Neural cell (in vitro differentiated cells): Measurements from ENCODE around the gene GPAT3. TPM values are rescaled to one million over a fixed set of nuclear protein-coding genes. Genes with fewer than 3 reads are reported as not detected.
A peak's percentile ranks its signal among the peaks of the same experiment; 100 is the strongest.

Source experiments
- H2AFZ ChIP-seq: fragments of 200-600, 300-800 bp; sonication (generic), shearing (Covaris generic); 2 replicates; pipeline ENCODE4 v1.6.0; 2014; ENCODE audit warnings: low read depth, mild to moderate bottlenecking, antibody characterized with exemption, low read length, moderate library complexity
- H3F3A ChIP-seq: fragments of 200-600 bp; shearing (Covaris generic); 2 replicates; pipeline ENCODE4 v1.6.1; 2016; ENCODE audit warnings: mild to moderate bottlenecking, moderate library complexity, mixed read lengths, antibody characterized with exemption, low read length; ENCODE audit not compliant: insufficient read depth, poor library complexity, severe bottlenecking
- H3K27ac ChIP-seq: fragments of 200-600, 300-800 bp; sonication (generic), shearing (Covaris generic); 2 replicates; pipeline ENCODE4 v1.5.1; 2014; ENCODE audit warnings: mild to moderate bottlenecking, low read length, moderate library complexity
- H3K27me3 ChIP-seq: fragments of 300-800, 200-600 bp; sonication (generic), shearing (Covaris generic); 2 replicates; pipeline ENCODE4 v1.6.0; 2014; ENCODE audit warnings: mild to moderate bottlenecking, low read depth, low read length, moderate library complexity; ENCODE audit not compliant: insufficient read depth
- H3K36me3 ChIP-seq: fragments of 300-800, 200-600 bp; sonication (generic), shearing (Covaris generic); 2 replicates; pipeline ENCODE4 v1.5.1; 2014; ENCODE audit warnings: mild to moderate bottlenecking, antibody characterized with exemption, low read length, moderate library complexity; ENCODE audit not compliant: insufficient read depth
- H3K4me2 ChIP-seq: fragments of 300-800, 200-600 bp; sonication (generic), shearing (Covaris generic); 2 replicates; pipeline ENCODE4 v1.6.0; 2014; ENCODE audit warnings: mild to moderate bottlenecking, low read length
- H3K4me3 ChIP-seq: fragments of 300-800, 200-600 bp; sonication (generic), shearing (Covaris generic); 2 replicates; pipeline ENCODE4 v1.5.1; 2014; ENCODE audit warnings: mild to moderate bottlenecking, low read length, moderate library complexity
- H3K79me2 ChIP-seq: fragments of 200-600 bp; shearing (Covaris generic); replicated peaks from 2 replicates; pipeline ENCODE4 v1.6.0; 2014; ENCODE audit warnings: mild to moderate bottlenecking, low read length, moderate library complexity; ENCODE audit not compliant: insufficient read depth
- H3K9ac ChIP-seq: fragments of 300-800, 200-600 bp; sonication (generic), shearing (Covaris generic); 2 replicates; pipeline ENCODE4 v1.6.1; 2016; ENCODE audit warnings: mild to moderate bottlenecking, low read length, mixed read lengths
- H3K9me2 ChIP-seq: fragments of 200-600 bp; shearing (Covaris generic); 2 replicates; pipeline ENCODE4 v1.6.1; 2016; ENCODE audit warnings: mild to moderate bottlenecking, low read length, mixed read lengths; ENCODE audit not compliant: insufficient read depth
- H3K9me3 ChIP-seq: fragments of 200-600, 300-800 bp; sonication (generic), shearing (Covaris generic); 2 replicates; pipeline ENCODE4 v1.6.1; 2016; ENCODE audit warnings: mild to moderate bottlenecking, mixed run types, low read length, moderate library complexity, mixed read lengths
- H4K20me1 ChIP-seq: fragments of 200-600 bp; shearing (Covaris generic); 2 replicates; pipeline ENCODE4 v1.6.1; 2016; ENCODE audit warnings: mild to moderate bottlenecking, mixed run types; ENCODE audit not compliant: insufficient read depth
- EP300 ChIP-seq: fragments of 450-650 bp; conservative IDR thresholded peaks from 2 replicates; pipeline ENCODE4 v1.6.1; 2014; ENCODE audit warnings: antibody characterized with exemption, mild to moderate bottlenecking, moderate library complexity; ENCODE audit not compliant: poor library complexity, severe bottlenecking
- EZH2 ChIP-seq: fragments of 200-600, 300-800 bp; shearing (Covaris generic), sonication (generic); IDR thresholded peaks from 2 replicates; pipeline ENCODE4 v1.6.1; 2014; ENCODE audit warnings: antibody characterized with exemption, low read length, borderline replicate concordance, mild to moderate bottlenecking; ENCODE audit not compliant: insufficient read depth, poor library complexity, severe bottlenecking
- MXI1 ChIP-seq: fragments of 450-650 bp; conservative IDR thresholded peaks from 2 replicates; pipeline ENCODE4 v1.6.1; 2014; ENCODE audit warnings: antibody characterized with exemption, mild to moderate bottlenecking; ENCODE audit not compliant: poor library complexity, severe bottlenecking
- POLR2AphosphoS5 ChIP-seq: IDR thresholded peaks from 2 replicates; pipeline ENCODE4 v1.6.1; 2012
- RAD21 ChIP-seq: fragments of 450-650 bp; conservative IDR thresholded peaks from 2 replicates; pipeline ENCODE4 v1.6.1; 2014; ENCODE audit warnings: antibody characterized with exemption, mild to moderate bottlenecking, moderate library complexity
- SMC3 ChIP-seq: fragments of 450-650 bp; conservative IDR thresholded peaks from 2 replicates; pipeline ENCODE4 v1.6.1; 2014; ENCODE audit warnings: antibody characterized with exemption, mild to moderate bottlenecking, moderate library complexity; ENCODE audit not compliant: poor library complexity
- TAF1 ChIP-seq: IDR thresholded peaks from 2 replicates; pipeline ENCODE4 v1.6.1; 2012; ENCODE audit warnings: low read depth
- polyA plus RNA-seq: library from polyadenylated mRNA; depleted of rRNA; stranded (reverse); fragments of >200 nt; gene quantifications from 2 replicates; pipeline ENCODE4 v1.2.3, GENCODE V29; 2014
- TF ChIP-seq, protein P1 (sequence below): IDR thresholded peaks from 2 replicates; pipeline ENCODE4 v1.6.1; 2012; ENCODE audit warnings: borderline replicate concordance
- TF ChIP-seq, protein P2 (sequence below): fragments of 450-650 bp; IDR thresholded peaks from 2 replicates; pipeline ENCODE4 v1.5.1; 2014; ENCODE audit warnings: antibody characterized with exemption, mild to moderate bottlenecking, moderate library complexity; ENCODE audit not compliant: poor library complexity, severe bottlenecking

Gene GPAT3
- polyA plus RNA-seq, 1 donor from 2014 or later = not detected

- no peaks in the 10 kb centered on the region for H3K9me2 ChIP-seq
- H3K4me2 ChIP-seq = no peak overlapping the region
- H3K27me3 ChIP-seq = no peaks in the 10 kb centered on the region
- H3K4me3 ChIP-seq = no peak overlapping the region
- no peaks in the 10 kb centered on the region for H3K36me3 ChIP-seq
- no peaks in the 10 kb centered on the region for H4K20me1 ChIP-seq
- H3K9me3 ChIP-seq = no peaks in the 10 kb centered on the region
- no peaks in the 10 kb centered on the region for H3K79me2 ChIP-seq
- no peak overlapping the region for H3K27ac ChIP-seq
- H3F3A ChIP-seq = no peaks in the 10 kb centered on the region
- TF ChIP-seq, protein P1, sequence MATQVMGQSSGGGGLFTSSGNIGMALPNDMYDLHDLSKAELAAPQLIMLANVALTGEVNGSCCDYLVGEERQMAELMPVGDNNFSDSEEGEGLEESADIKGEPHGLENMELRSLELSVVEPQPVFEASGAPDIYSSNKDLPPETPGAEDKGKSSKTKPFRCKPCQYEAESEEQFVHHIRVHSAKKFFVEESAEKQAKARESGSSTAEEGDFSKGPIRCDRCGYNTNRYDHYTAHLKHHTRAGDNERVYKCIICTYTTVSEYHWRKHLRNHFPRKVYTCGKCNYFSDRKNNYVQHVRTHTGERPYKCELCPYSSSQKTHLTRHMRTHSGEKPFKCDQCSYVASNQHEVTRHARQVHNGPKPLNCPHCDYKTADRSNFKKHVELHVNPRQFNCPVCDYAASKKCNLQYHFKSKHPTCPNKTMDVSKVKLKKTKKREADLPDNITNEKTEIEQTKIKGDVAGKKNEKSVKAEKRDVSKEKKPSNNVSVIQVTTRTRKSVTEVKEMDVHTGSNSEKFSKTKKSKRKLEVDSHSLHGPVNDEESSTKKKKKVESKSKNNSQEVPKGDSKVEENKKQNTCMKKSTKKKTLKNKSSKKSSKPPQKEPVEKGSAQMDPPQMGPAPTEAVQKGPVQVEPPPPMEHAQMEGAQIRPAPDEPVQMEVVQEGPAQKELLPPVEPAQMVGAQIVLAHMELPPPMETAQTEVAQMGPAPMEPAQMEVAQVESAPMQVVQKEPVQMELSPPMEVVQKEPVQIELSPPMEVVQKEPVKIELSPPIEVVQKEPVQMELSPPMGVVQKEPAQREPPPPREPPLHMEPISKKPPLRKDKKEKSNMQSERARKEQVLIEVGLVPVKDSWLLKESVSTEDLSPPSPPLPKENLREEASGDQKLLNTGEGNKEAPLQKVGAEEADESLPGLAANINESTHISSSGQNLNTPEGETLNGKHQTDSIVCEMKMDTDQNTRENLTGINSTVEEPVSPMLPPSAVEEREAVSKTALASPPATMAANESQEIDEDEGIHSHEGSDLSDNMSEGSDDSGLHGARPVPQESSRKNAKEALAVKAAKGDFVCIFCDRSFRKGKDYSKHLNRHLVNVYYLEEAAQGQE = no peak
- TF ChIP-seq TAF1 (no peak), SMC3 (no peak), EP300 (no peak), RAD21 (no peak), POLR2AphosphoS5 (no peak), MXI1 (no peak), EZH2 (no peak)
- TF ChIP-seq, protein P2, sequence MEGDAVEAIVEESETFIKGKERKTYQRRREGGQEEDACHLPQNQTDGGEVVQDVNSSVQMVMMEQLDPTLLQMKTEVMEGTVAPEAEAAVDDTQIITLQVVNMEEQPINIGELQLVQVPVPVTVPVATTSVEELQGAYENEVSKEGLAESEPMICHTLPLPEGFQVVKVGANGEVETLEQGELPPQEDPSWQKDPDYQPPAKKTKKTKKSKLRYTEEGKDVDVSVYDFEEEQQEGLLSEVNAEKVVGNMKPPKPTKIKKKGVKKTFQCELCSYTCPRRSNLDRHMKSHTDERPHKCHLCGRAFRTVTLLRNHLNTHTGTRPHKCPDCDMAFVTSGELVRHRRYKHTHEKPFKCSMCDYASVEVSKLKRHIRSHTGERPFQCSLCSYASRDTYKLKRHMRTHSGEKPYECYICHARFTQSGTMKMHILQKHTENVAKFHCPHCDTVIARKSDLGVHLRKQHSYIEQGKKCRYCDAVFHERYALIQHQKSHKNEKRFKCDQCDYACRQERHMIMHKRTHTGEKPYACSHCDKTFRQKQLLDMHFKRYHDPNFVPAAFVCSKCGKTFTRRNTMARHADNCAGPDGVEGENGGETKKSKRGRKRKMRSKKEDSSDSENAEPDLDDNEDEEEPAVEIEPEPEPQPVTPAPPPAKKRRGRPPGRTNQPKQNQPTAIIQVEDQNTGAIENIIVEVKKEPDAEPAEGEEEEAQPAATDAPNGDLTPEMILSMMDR = no peak
- no peak overlapping the region for H3K9ac ChIP-seq
- H2AFZ ChIP-seq = no peak overlapping the region
Measured at GRCh38 chr4:83489711-83490326, 46.1 kb upstream of the GPAT3 start.

- TF ChIP-seq RAD21 (peak; percentile 17), EZH2 (no peak), SMC3 (peak; percentile 37)
- TF ChIP-seq, protein P2 = peak; percentile 49
- TF ChIP-seq, protein P1 = no peak
- H3K9ac ChIP-seq = no peak overlapping the region
- no peaks in the 10 kb centered on the region for H3K36me3 ChIP-seq
Measured at GRCh38 chr4:83490876-83491450, 44.9 kb upstream of the GPAT3 start.

More at GRCh38 chr4:83490876-83491450, 44.9 kb upstream of the GPAT3 start:
- Histone ChIP-seq H3K4me3 (no peak overlapping the region), H4K20me1 (no peaks in the 10 kb centered on the region), H3K9me3 (no peaks in the 10 kb centered on the region), H2AFZ (no peak overlapping the region), H3K9me2 (no peaks in the 10 kb centered on the region), H3K4me2 (no peak overlapping the region), H3K27ac (no peak overlapping the region), H3K79me2 (no peaks in the 10 kb centered on the region), H3K27me3 (no peaks in the 10 kb centered on the region), H3F3A (no peaks in the 10 kb centered on the region)
